BJ (cell line): Measurements from ENCODE around the gene ENKD1. TPM values are rescaled to one million over a fixed set of nuclear protein-coding genes. Genes with fewer than 3 reads are reported as not detected.

Experiments used
- CTCF ChIA-PET: fragments of 350-600 bp; formaldehyde crosslinking; extraction: SDS; loops from one replicate; lab custom pipeline; 2021; ENCODE audit warnings: antibody characterized with exemption, inconsistent platforms; lab: Yijun Ruan, JAX
- POLR2A ChIA-PET: fragments of 300-600 bp; sonication (Branson Sonifier 250); formaldehyde crosslinking; extraction: SDS; loops from one replicate; lab custom pipeline; 2021; ENCODE audit warnings: antibody characterized with exemption; lab: Charles Lee
- DNase-seq: peaks from one replicate; pipeline ENCODE4 v3.0.0-alpha.2; 2011; ENCODE audit warnings: low read depth
- H3K27me3 ChIP-seq: 2 replicates; pipeline ENCODE4 v1.6.0; 2011; ENCODE audit warnings: low read length; ENCODE audit not compliant: control insufficient read depth, insufficient read depth
- H3K36me3 ChIP-seq: 2 replicates; pipeline ENCODE4 v1.5.1; 2011; ENCODE audit warnings: low read length; ENCODE audit not compliant: control insufficient read depth, insufficient read depth
- H3K4me3 ChIP-seq: 2 replicates; pipeline ENCODE4 v1.5.1; 2011; ENCODE audit warnings: low read depth, mild to moderate bottlenecking, control low read depth, low read length
- CTCF ChIP-seq: IDR thresholded peaks from 2 replicates; pipeline ENCODE4 v1.5.1; 2011; ENCODE audit warnings: low read depth, mild to moderate bottlenecking, control low read depth, inconsistent platforms, low read length, moderate library complexity; ENCODE audit not compliant: insufficient read depth
- polyA plus RNA-seq: library from polyadenylated mRNA; depleted of rRNA; stranded (reverse); fragments of >200 nt; gene quantifications from 2 replicates; pipeline ENCODE4 v1.2.3, GENCODE V29; 2011

The ENKD1 gene
- polyA plus RNA-seq, 1 experiment, result 10.9 TPM

- CTCF ChIA-PET, result interaction anchor here (0.9 to 1.3 kb wide), 2 partner anchors 11 to 158 kb away, joined by 3 to 6 read pairs; no protein-coding TSS in a partner anchor
Measured at GRCh38 chr16:67678354-67679023, 11.9 kb upstream of the ENKD1 start.

GRCh38 chr16:67677712-67678111 lies 11.2 kb upstream of the ENKD1 start:
- H3K36me3 ChIP-seq, result 0 out of 2 replicates have a peak, but pooled peaks cover 3% of the 10 kb centered on the region
- no peak for DNase-seq
- CTCF ChIA-PET, result no interaction called here
- TF ChIP-seq CTCF, result no peak
- POLR2A ChIA-PET, result no interaction called here
- no peaks in the 10 kb centered on the region for H3K27me3 ChIP-seq
- H3K4me3 ChIP-seq, result no peak overlapping the region

More at GRCh38 chr16:67678354-67679023, 11.9 kb upstream of the ENKD1 start:
- Histone ChIP-seq H3K4me3 (no peak overlapping the region), H3K36me3 (peaks cover 3% of the 10 kb centered on the region; the same call in 1 of the 2 replicates), H3K27me3 (no peaks in the 10 kb centered on the region)
- no peak for DNase-seq
- POLR2A ChIA-PET, result interaction anchor here (0.5 kb wide), 1 partner anchor 43 kb away, joined by 14 read pairs; no protein-coding TSS in a partner anchor
- TF ChIP-seq CTCF, result no peak

- Histone ChIP-seq H3K4me3 (no peak overlapping the region), H3K27me3 (no peaks in the 10 kb centered on the region), H3K36me3 (0 out of 2 replicates have a peak, but pooled peaks cover 3% of the 10 kb centered on the region)
- CTCF ChIA-PET, result interaction anchor here (1.2 to 2.0 kb wide), 2 partner anchors 9 to 139 kb away, joined by 7 to 12 read pairs; no protein-coding TSS in a partner anchor
- DNase-seq, result no peak
- TF ChIP-seq CTCF, result no peak
- POLR2A ChIA-PET, result no interaction called here
Measured at GRCh38 chr16:67676939-67677338, 10.4 kb upstream of the ENKD1 start.

- no peaks in the 10 kb centered on the region for H3K27me3 ChIP-seq
- H3K4me3 ChIP-seq, result no peak overlapping the region
- H3K36me3 ChIP-seq, result 0 out of 2 replicates have a peak, but pooled peaks cover 3% of the 10 kb centered on the region
- CTCF ChIA-PET, result interaction anchor here (1.2 to 2.0 kb wide), 2 partner anchors 8 to 140 kb away, joined by 7 to 12 read pairs; no protein-coding TSS in a partner anchor
- POLR2A ChIA-PET, result no interaction called here
- no peak for TF ChIP-seq CTCF
- no peak for DNase-seq
Measured at GRCh38 chr16:67676516-67676915, 10.0 kb upstream of the ENKD1 start.

GRCh38 chr16:67675999-67676398 lies 9.4 kb upstream of the ENKD1 start:
- POLR2A ChIA-PET, result no interaction called here
- no peak for TF ChIP-seq CTCF

More at GRCh38 chr16:67675999-67676398, 9.4 kb upstream of the ENKD1 start:
- H3K36me3 ChIP-seq, result 0 out of 2 replicates have a peak, but pooled peaks cover 3% of the 10 kb centered on the region
- no peaks in the 10 kb centered on the region for H3K27me3 ChIP-seq
- no peak for DNase-seq
- CTCF ChIA-PET, result interaction anchor here (2.0 kb wide), 1 partner anchor 140 kb away, joined by 12 read pairs; no protein-coding TSS in a partner anchor
- H3K4me3 ChIP-seq, result no peak overlapping the region
